Brain microvascular endothelial cell (primary cell): ENCODE measurements around the gene PDIA2.

Experiments used
- DNase-seq: peaks from one replicate; pipeline ENCODE4 v3.0.0-alpha.2; 2020
- H3K27ac ChIP-seq: fragments of 250-450 bp; sonication (Bioruptor Pico); 2 replicates; pipeline ENCODE4 v1.5.1; 2020; ENCODE audit warnings: mild to moderate bottlenecking, moderate library complexity
- H3K27me3 ChIP-seq: fragments of 250-450 bp; sonication (Bioruptor Pico); replicated peaks from 2 replicates; pipeline ENCODE4 v1.5.1; 2020; ENCODE audit warnings: mild to moderate bottlenecking
- H3K36me3 ChIP-seq: fragments of 250-450 bp; sonication (Bioruptor Pico); replicated peaks from 2 replicates; pipeline ENCODE4 v1.5.1; 2020; ENCODE audit warnings: mild to moderate bottlenecking
- H3K4me3 ChIP-seq: 2 replicates; pipeline ENCODE4 v1.5.1; 2011; ENCODE audit warnings: low read depth, mild to moderate bottlenecking, control low read depth, low read length, moderate library complexity
- in situ Hi-C: cut with HindIII; loops from 2 replicates; pipeline ENCODE4 v1.10.0; 2017; ENCODE audit warnings: low sequenced_read_pairs, low pct_ligation_motif_present
- TF ChIP-seq, protein P1 (sequence below): IDR thresholded peaks from 2 replicates; pipeline ENCODE4 v1.5.1; 2011; ENCODE audit warnings: low read depth, mild to moderate bottlenecking, moderate library complexity, low read length, control low read depth, inconsistent platforms; ENCODE audit errors: missing control alignments

PDIA2 gene

GRCh38 chr16:320206-320605 lies 37.2 kb downstream of the PDIA2 start:
- H3K36me3 ChIP-seq: no peaks in the 10 kb centered on the region
- DNase-seq: no peak
- H3K4me3 ChIP-seq: no peak overlapping the region
- no peaks in the 10 kb centered on the region for H3K27me3 ChIP-seq
- in situ Hi-C loops: no loop called here
- TF ChIP-seq, protein P1, sequence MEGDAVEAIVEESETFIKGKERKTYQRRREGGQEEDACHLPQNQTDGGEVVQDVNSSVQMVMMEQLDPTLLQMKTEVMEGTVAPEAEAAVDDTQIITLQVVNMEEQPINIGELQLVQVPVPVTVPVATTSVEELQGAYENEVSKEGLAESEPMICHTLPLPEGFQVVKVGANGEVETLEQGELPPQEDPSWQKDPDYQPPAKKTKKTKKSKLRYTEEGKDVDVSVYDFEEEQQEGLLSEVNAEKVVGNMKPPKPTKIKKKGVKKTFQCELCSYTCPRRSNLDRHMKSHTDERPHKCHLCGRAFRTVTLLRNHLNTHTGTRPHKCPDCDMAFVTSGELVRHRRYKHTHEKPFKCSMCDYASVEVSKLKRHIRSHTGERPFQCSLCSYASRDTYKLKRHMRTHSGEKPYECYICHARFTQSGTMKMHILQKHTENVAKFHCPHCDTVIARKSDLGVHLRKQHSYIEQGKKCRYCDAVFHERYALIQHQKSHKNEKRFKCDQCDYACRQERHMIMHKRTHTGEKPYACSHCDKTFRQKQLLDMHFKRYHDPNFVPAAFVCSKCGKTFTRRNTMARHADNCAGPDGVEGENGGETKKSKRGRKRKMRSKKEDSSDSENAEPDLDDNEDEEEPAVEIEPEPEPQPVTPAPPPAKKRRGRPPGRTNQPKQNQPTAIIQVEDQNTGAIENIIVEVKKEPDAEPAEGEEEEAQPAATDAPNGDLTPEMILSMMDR: no peak
- no peak overlapping the region for H3K27ac ChIP-seq

DNA sequence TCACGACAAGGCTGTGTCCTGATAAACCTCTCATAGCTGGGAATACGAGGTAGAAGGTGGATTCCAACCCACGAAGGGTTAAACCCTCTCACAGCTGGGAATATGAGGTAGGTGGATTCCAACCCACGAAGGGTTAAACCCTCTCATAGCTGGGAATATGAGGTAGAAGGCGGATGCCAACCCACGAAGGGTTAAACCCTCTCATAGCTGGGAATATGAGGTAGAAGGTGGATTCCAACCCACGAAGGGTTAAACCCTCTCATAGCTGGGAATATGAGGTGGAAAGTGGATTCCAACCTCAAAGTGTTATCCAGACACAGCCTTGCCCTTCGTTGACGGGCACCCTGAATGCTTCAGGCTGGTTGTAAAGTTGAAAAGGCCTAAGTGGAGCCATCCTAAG lies 38.6 kb downstream of the PDIA2 start:
- Histone ChIP-seq H3K27me3 (no peaks in the 10 kb centered on the region), H3K36me3 (peaks cover 3% of the 10 kb centered on the region), H3K27ac (no peak overlapping the region), H3K4me3 (no peak overlapping the region)
- DNase-seq: no peak
- TF ChIP-seq, protein P1: no peak
- in situ Hi-C loops: no loop called here

DNA sequence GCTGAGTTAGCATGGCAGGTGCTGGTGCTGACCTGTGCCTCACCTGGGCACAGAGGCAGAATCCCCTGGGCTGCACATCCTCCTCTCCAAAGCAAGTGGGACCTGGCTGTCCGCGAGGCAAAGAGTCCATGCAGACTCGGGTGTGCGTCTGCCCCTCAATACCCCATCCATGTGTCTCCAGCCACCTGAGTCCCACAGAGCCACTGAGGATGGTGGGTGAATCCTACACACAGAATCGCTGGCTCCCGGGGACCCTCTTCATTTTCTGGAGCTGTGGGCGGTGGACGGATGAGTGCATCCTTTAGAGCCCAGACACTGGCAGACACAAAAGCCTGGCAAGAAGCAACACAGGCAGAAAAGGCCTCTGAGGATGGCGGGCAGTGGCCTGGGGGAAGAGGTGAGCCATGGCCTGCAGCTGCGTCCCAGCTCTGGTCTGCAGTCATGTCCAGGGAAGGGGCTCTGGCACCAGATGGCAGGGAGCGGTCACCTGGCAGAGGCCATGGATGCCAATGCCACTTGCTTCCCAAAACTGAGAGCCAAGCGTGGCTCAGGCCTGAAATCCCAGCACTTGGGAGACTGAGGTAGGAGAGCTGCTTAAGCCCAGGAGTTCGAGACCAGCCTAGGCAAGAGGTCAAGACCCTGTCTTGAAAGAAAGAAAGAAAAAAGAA lies 39.6 kb downstream of the PDIA2 start:
- no peak overlapping the region for H3K4me3 ChIP-seq
- no peaks in the 10 kb centered on the region for H3K27me3 ChIP-seq
- peaks cover 3% of the 10 kb centered on the region for H3K36me3 ChIP-seq
- TF ChIP-seq, protein P1: no peak
- no peak for DNase-seq
- in situ Hi-C loops: no loop called here
- no peak overlapping the region for H3K27ac ChIP-seq

GRCh38 chr16:324201-324450 lies 41.2 kb downstream of the PDIA2 start:
- TF ChIP-seq, protein P1: no peak
- no peak for DNase-seq
- Histone ChIP-seq H3K36me3 (peaks cover 3% of the 10 kb centered on the region), H3K4me3 (no peak overlapping the region), H3K27ac (no peak overlapping the region), H3K27me3 (no peaks in the 10 kb centered on the region)
- in situ Hi-C loops: no loop called here

- no peaks in the 10 kb centered on the region for H3K27me3 ChIP-seq
- TF ChIP-seq, protein P1: no peak
- in situ Hi-C loops: no loop called here
- no peak for DNase-seq
- peaks cover 3% of the 10 kb centered on the region for H3K36me3 ChIP-seq
- no peak overlapping the region for H3K27ac ChIP-seq
- H3K4me3 ChIP-seq: no peak overlapping the region
Observed at GRCh38 chr16:324451-325334, 41.7 kb downstream of the PDIA2 start.
